CD4-positive, alpha-beta memory T cell (primary cell): ENCODE results near the gene INPP4A. TPM values are rescaled to one million over a fixed set of nuclear protein-coding genes. Genes with fewer than 3 reads are reported as not detected.

ENCODE experiments used
- CTCF ChIA-PET: fragments of 350-600 bp; sonication (Branson Sonifier 250); formaldehyde crosslinking; loops from one replicate; lab custom pipeline; 2021; ENCODE audit warnings: inconsistent platforms; ENCODE audit not compliant: partially characterized antibody; lab: Charles Lee
- POLR2A ChIA-PET: fragments of 350-600 bp; sonication (Branson Sonifier 250); formaldehyde crosslinking; loops from one replicate; lab custom pipeline; 2021; ENCODE audit not compliant: partially characterized antibody; lab: Charles Lee
- DNase-seq, 5 donors: peaks; one replicate each; pipeline versions ENCODE4 v3.0.0 to v3.0.0-alpha.2; 2020 to 2022; ENCODE audit warnings: mixed read lengths in 1 of 5
- H3K27ac ChIP-seq: one replicate; pipeline ENCODE4 v1.7.0; 2013; ENCODE audit warnings: low read depth, low read length
- H3K27me3 ChIP-seq: 2 replicates; pipeline ENCODE4 v1.7.0; 2013; ENCODE audit warnings: mild to moderate bottlenecking, low read length, moderate library complexity; ENCODE audit not compliant: insufficient read depth
- H3K36me3 ChIP-seq: 2 replicates; pipeline ENCODE4 v1.7.0; 2013; ENCODE audit warnings: mild to moderate bottlenecking, low read length, moderate library complexity; ENCODE audit not compliant: insufficient read depth
- H3K4me1 ChIP-seq: 2 replicates; pipeline ENCODE4 v1.7.0; 2013; ENCODE audit warnings: mild to moderate bottlenecking, low read length, moderate library complexity; ENCODE audit not compliant: insufficient read depth
- H3K4me3 ChIP-seq, 2 donors: one replicate each; pipeline ENCODE4 v1.7.0; 2013; ENCODE audit warnings: low read length in 2 of 2, mild to moderate bottlenecking in 1 of 2
- H3K9me3 ChIP-seq, 2 donors: one replicate each; pipeline ENCODE4 v1.7.0; 2013; ENCODE audit warnings: low read length in 2 of 2, control low read depth in 1 of 2; ENCODE audit not compliant: control insufficient read depth in 1 of 2
- H3K27ac Mint-ChIP-seq, 7 donors: one replicate each; pipeline ENCODE4 v1.8.0; 2020 to 2021; ENCODE audit warnings: mixed read lengths in 7 of 7, mild to moderate bottlenecking in 6 of 7, inconsistent platforms in 3 of 7, moderate library complexity in 3 of 7
- H3K27me3 Mint-ChIP-seq, 2 donors: one replicate each; pipeline ENCODE4 v1.8.0; 2020 to 2021; ENCODE audit warnings: mixed read lengths in 2 of 2
- H3K36me3 Mint-ChIP-seq, 2 donors: one replicate each; pipeline ENCODE4 v1.8.0; 2020 to 2021; ENCODE audit warnings: mixed read lengths in 2 of 2, inconsistent platforms in 1 of 2, mild to moderate bottlenecking in 1 of 2
- H3K4me1 Mint-ChIP-seq, 4 donors: one replicate each; pipeline ENCODE4 v1.8.0; 2020 to 2021; ENCODE audit warnings: mixed read lengths in 4 of 4, mild to moderate bottlenecking in 1 of 4
- H3K4me3 Mint-ChIP-seq, 8 donors: one replicate each; pipeline ENCODE4 v1.8.0; 2020 to 2021; ENCODE audit warnings: mixed read lengths in 8 of 8, mild to moderate bottlenecking in 7 of 8, moderate library complexity in 6 of 8, inconsistent platforms in 3 of 8
- H3K9me3 Mint-ChIP-seq, 8 donors: one replicate each; pipeline ENCODE4 v1.8.0; 2020 to 2021; ENCODE audit warnings: mixed read lengths in 8 of 8, mild to moderate bottlenecking in 5 of 8, inconsistent platforms in 3 of 8, moderate library complexity in 1 of 8
- intact Hi-C: fragments of 100-400 bp; cut with micrococcal nuclease; formaldehyde crosslinking; loops from one replicate; pipeline ENCODE4 v1.15.1; 2023
- polyA plus RNA-seq, 2 donors: library from polyadenylated mRNA; unstranded; fragments of 300-500 nt; fragmentation: Illumina TruSeq; gene quantifications; one replicate each; pipeline ENCODE4 v1.2.3, GENCODE V29; 2021
- total RNA-seq, 2 experiments: library from RNA; stranded (reverse); gene quantifications; one replicate each; pipeline ENCODE4 v1.2.3, GENCODE V29; 2021

The INPP4A gene
- total and polyA plus RNA-seq, 4 experiments from 2014 or later, result 30.5 to 133 (median 91.9) TPM

- H3K27ac Mint-ChIP-seq, result peak overlapping the region in 5 of 7 donors; percentile 4 to 86 (median 75)
- CTCF ChIA-PET, result interaction anchor here (1.2 to 3.5 kb wide), 3 partner anchors 11 to 39 kb away, joined by 3 to 11 read pairs (median 3); no protein-coding TSS in a partner anchor
- POLR2A ChIA-PET, result no interaction called here
These were observed 125.7 kb downstream of the INPP4A start for GRCh38 chr2:98570356-98570755.

GRCh38 chr2:98571121-98571701, 126.6 kb downstream of the INPP4A start:
- intact Hi-C loops, result no loop called here
- POLR2A ChIA-PET, result no interaction called here
- H3K9me3 ChIP-seq, result no peaks in the 10 kb centered on the region
- peaks cover 94% of the 10 kb centered on the region for H3K36me3 ChIP-seq
- H3K4me1 ChIP-seq, result no peaks in the 10 kb centered on the region
- peaks cover 0 to 2% (median 0%) of the 10 kb centered on the region in 8 donors for H3K9me3 Mint-ChIP-seq
- no peak for DNase-seq
- H3K36me3 Mint-ChIP-seq, result peaks cover 57 to 86% of the 10 kb centered on the region in 2 donors
- CTCF ChIA-PET, result interaction anchor here (3.5 kb wide), 1 partner anchor 12 kb away, joined by 11 read pairs; no protein-coding TSS in a partner anchor
- H3K27ac Mint-ChIP-seq, result peak overlapping the region in 1 of 7 donors; percentile 42
- H3K4me3 Mint-ChIP-seq, result no peak overlapping the region
- H3K4me1 Mint-ChIP-seq, result peaks cover 0 to 8% (median 4%) of the 10 kb centered on the region in 4 donors
- H3K27ac ChIP-seq, result no peak overlapping the region
- no peaks in the 10 kb centered on the region for H3K27me3 ChIP-seq
- H3K27me3 Mint-ChIP-seq, result no peaks in the 10 kb centered on the region
- H3K4me3 ChIP-seq, result no peak overlapping the region

More at GRCh38 chr2:98570356-98570755, 125.7 kb downstream of the INPP4A start:
- H3K27me3 ChIP-seq, result no peaks in the 10 kb centered on the region
- no peak overlapping the region for H3K4me3 ChIP-seq
- no peak overlapping the region for H3K27ac ChIP-seq
- H3K9me3 ChIP-seq, result no peaks in the 10 kb centered on the region
- Mint-ChIP-seq H3K4me1 (peaks cover 0 to 9% (median 4%) of the 10 kb centered on the region in 4 donors), H3K27me3 (no peaks in the 10 kb centered on the region), H3K4me3 (peak overlapping the region in 1 of 8 donors; percentile 41), H3K36me3 (peaks cover 54 to 86% of the 10 kb centered on the region in 2 donors), H3K9me3 (peaks cover 0 to 2% (median 0%) of the 10 kb centered on the region in 8 donors)
- H3K4me1 ChIP-seq, result no peaks in the 10 kb centered on the region
- H3K36me3 ChIP-seq, result peaks cover 94% of the 10 kb centered on the region
- no peak for DNase-seq
- intact Hi-C loops, result no loop called here

DNA sequence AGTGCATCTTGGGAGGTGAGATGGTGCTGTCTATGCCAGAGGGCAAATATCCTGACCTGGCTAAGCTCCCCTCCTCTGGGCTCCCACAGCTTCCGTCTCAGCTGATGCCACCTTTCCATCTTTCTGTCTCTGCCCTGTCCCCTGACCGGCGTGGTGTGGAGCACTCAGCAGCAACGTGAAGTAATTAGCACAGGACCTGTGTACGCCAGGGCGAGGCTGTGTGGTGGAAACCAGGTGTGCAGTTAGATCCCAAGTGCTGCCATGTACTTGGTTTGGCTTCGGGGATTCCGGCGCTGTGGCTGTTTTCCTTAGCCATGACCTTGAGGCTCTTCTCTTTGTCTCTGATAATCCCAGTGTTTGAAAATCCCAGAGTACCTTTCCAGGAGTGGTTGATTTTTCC, 127.1 kb downstream of the INPP4A start:
- CTCF ChIA-PET, result no interaction called here

GRCh38 chr2:98572211-98572610, 127.6 kb downstream of the INPP4A start:
- no peaks in the 10 kb centered on the region for H3K4me1 Mint-ChIP-seq
- no peaks in the 10 kb centered on the region for H3K9me3 Mint-ChIP-seq
- intact Hi-C loops, result no loop called here
- no peak overlapping the region for H3K27ac Mint-ChIP-seq
- Histone ChIP-seq H3K36me3 (peaks cover 95% of the 10 kb centered on the region), H3K9me3 (no peaks in the 10 kb centered on the region), H3K27ac (no peak overlapping the region), H3K4me3 (no peak overlapping the region), H3K27me3 (no peaks in the 10 kb centered on the region), H3K4me1 (no peaks in the 10 kb centered on the region)
- POLR2A ChIA-PET, result no interaction called here
- CTCF ChIA-PET, result no interaction called here
- H3K36me3 Mint-ChIP-seq, result peaks cover 57 to 83% of the 10 kb centered on the region in 2 donors
- DNase-seq, result no peak
- no peaks in the 10 kb centered on the region for H3K27me3 Mint-ChIP-seq
- no peak overlapping the region for H3K4me3 Mint-ChIP-seq

More for the DNA sequence above, 127.1 kb downstream of the INPP4A start:
- Histone ChIP-seq H3K27ac (no peak overlapping the region), H3K4me1 (no peaks in the 10 kb centered on the region), H3K4me3 (no peak overlapping the region), H3K36me3 (peaks cover 94% of the 10 kb centered on the region), H3K9me3 (no peaks in the 10 kb centered on the region), H3K27me3 (no peaks in the 10 kb centered on the region)
- peaks cover 0 to 4% (median 2%) of the 10 kb centered on the region in 4 donors for H3K4me1 Mint-ChIP-seq
- peaks cover 57 to 85% of the 10 kb centered on the region in 2 donors for H3K36me3 Mint-ChIP-seq
- no peak overlapping the region for H3K4me3 Mint-ChIP-seq
- POLR2A ChIA-PET, result no interaction called here
- peaks cover 0 to 2% (median 0%) of the 10 kb centered on the region in 8 donors for H3K9me3 Mint-ChIP-seq
- no peaks in the 10 kb centered on the region for H3K27me3 Mint-ChIP-seq
- no peak for DNase-seq
- intact Hi-C loops, result no loop called here
- no peak overlapping the region for H3K27ac Mint-ChIP-seq

GRCh38 chr2:98572676-98573075, 128.0 kb downstream of the INPP4A start:
- no peaks in the 10 kb centered on the region for H3K4me1 Mint-ChIP-seq
- peaks cover 61 to 84% of the 10 kb centered on the region in 2 donors for H3K36me3 Mint-ChIP-seq
- no peak overlapping the region for H3K27ac Mint-ChIP-seq
- Histone ChIP-seq H3K27ac (no peak overlapping the region), H3K4me3 (no peak overlapping the region), H3K4me1 (no peaks in the 10 kb centered on the region), H3K9me3 (no peaks in the 10 kb centered on the region), H3K36me3 (peaks cover 95% of the 10 kb centered on the region), H3K27me3 (no peaks in the 10 kb centered on the region)
- DNase-seq, result no peak
- ChIA-PET CTCF (interaction anchor here (1.4 kb wide), 1 partner anchor 10 kb away, joined by 3 read pairs; no protein-coding TSS in a partner anchor), POLR2A (interaction anchor here (0.9 kb wide), 1 partner anchor 265 kb away, joined by 3 read pairs; no protein-coding TSS in a partner anchor)
- H3K9me3 Mint-ChIP-seq, result no peaks in the 10 kb centered on the region
- H3K27me3 Mint-ChIP-seq, result no peaks in the 10 kb centered on the region
- no peak overlapping the region for H3K4me3 Mint-ChIP-seq
- intact Hi-C loops, result no loop called here

GRCh38 chr2:98573426-98573825, 128.8 kb downstream of the INPP4A start:
- POLR2A ChIA-PET, result interaction anchor here (0.9 kb wide), 1 partner anchor 264 kb away, joined by 3 read pairs; no protein-coding TSS in a partner anchor
- Mint-ChIP-seq H3K27ac (peak overlapping the region in 2 of 7 donors; percentile 1 to 70), H3K27me3 (no peaks in the 10 kb centered on the region), H3K9me3 (no peaks in the 10 kb centered on the region), H3K4me3 (no peak overlapping the region), H3K4me1 (peaks cover 0 to 1% (median 0%) of the 10 kb centered on the region in 4 donors), H3K36me3 (peaks cover 64 to 84% of the 10 kb centered on the region in 2 donors)
- Histone ChIP-seq H3K4me3 (no peak overlapping the region), H3K36me3 (peaks cover 95% of the 10 kb centered on the region), H3K9me3 (no peaks in the 10 kb centered on the region), H3K4me1 (no peaks in the 10 kb centered on the region), H3K27ac (no peak overlapping the region), H3K27me3 (no peaks in the 10 kb centered on the region)
- CTCF ChIA-PET, result interaction anchor here (1.4 kb wide), 1 partner anchor 11 kb away, joined by 3 read pairs; no protein-coding TSS in a partner anchor
- intact Hi-C loops, result no loop called here
- no peak for DNase-seq

- H3K27me3 ChIP-seq, result no peaks in the 10 kb centered on the region
- H3K27ac ChIP-seq, result no peak overlapping the region
- peaks cover 88% of the 10 kb centered on the region for H3K36me3 ChIP-seq
- H3K9me3 Mint-ChIP-seq, result no peaks in the 10 kb centered on the region
- POLR2A ChIA-PET, result no interaction called here
- H3K4me3 ChIP-seq, result no peak overlapping the region
- intact Hi-C loops, result no loop called here
- H3K36me3 Mint-ChIP-seq, result peaks cover 55 to 83% of the 10 kb centered on the region in 2 donors
- H3K27ac Mint-ChIP-seq, result peak overlapping the region in 2 of 7 donors; percentile 29 to 70
- no peak overlapping the region for H3K4me3 Mint-ChIP-seq
- CTCF ChIA-PET, result no interaction called here
- no peaks in the 10 kb centered on the region for H3K27me3 Mint-ChIP-seq
- H3K9me3 ChIP-seq, result no peaks in the 10 kb centered on the region
- peaks cover 0 to 1% (median 0%) of the 10 kb centered on the region in 4 donors for H3K4me1 Mint-ChIP-seq
- no peak for DNase-seq
- no peaks in the 10 kb centered on the region for H3K4me1 ChIP-seq
These were observed 132.1 kb downstream of the INPP4A start for GRCh38 chr2:98576666-98577312.
